ENCODE measurements around the gene SLC6A3.

Gene SLC6A3

DNA sequence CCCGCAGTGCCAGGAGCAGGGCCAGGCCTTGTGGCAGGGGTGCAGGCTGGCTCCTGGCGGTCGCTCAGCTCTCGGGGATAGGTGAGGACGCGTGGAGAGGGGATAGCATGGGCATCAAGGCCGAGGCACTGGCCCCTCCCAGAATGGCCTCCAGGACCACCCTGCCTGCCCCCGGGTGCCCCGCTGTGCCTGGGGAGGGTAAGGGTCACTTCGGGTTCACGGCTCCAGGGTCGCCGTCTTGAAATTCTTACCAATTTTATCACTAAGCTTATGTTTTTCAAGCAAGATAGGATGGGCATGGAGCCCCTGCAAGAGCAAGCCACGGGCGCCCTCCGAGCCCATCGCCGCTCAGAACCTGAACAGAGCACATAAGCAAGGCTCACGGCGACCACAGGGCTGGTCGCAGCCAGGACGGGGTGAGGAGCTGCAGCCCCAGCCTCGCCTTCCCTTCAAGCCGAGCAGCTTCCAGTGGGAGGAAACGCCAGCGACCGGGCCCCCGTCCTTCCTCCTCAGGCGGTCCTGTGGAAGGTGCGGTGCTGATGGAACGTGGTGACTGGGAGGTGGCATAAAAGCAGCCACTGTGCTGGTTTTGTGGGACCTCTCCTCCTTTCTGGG is 86.1 kb downstream of the SLC6A3 start:
- Histone ChIP-seq H3K36me3 (ENCODE audit: insufficient read depth) (no peaks in the 10 kb centered on the region), H3K4me1 (ENCODE audit: low read depth, poor library complexity, severe bottlenecking) (no peaks in the 10 kb centered on the region), H3K9ac (no peak overlapping the region), H3K27ac (no peak overlapping the region), H3K4me2 (no peak overlapping the region), H2AFZ (ENCODE audit: low read depth) (no peak overlapping the region), H3K27me3 (ENCODE audit: insufficient read depth, low read depth) (no peaks in the 10 kb centered on the region; the same call in 1 of the 2 replicates), H4K20me1 (ENCODE audit: insufficient read depth) (no peaks in the 10 kb centered on the region), H3K4me3 (IDR thresholded peaks at IDR 0.05; ENCODE audit: insufficient read depth, low read depth, low read length) (no peak overlapping the region), H3K79me2 (ENCODE audit: insufficient read depth, low read depth) (no peaks in the 10 kb centered on the region)
- TF ChIP-seq, protein P1, sequence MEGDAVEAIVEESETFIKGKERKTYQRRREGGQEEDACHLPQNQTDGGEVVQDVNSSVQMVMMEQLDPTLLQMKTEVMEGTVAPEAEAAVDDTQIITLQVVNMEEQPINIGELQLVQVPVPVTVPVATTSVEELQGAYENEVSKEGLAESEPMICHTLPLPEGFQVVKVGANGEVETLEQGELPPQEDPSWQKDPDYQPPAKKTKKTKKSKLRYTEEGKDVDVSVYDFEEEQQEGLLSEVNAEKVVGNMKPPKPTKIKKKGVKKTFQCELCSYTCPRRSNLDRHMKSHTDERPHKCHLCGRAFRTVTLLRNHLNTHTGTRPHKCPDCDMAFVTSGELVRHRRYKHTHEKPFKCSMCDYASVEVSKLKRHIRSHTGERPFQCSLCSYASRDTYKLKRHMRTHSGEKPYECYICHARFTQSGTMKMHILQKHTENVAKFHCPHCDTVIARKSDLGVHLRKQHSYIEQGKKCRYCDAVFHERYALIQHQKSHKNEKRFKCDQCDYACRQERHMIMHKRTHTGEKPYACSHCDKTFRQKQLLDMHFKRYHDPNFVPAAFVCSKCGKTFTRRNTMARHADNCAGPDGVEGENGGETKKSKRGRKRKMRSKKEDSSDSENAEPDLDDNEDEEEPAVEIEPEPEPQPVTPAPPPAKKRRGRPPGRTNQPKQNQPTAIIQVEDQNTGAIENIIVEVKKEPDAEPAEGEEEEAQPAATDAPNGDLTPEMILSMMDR (conservative IDR thresholded peaks at IDR 0.05; ENCODE audit: low read depth, low read length) = no peak

DNA sequence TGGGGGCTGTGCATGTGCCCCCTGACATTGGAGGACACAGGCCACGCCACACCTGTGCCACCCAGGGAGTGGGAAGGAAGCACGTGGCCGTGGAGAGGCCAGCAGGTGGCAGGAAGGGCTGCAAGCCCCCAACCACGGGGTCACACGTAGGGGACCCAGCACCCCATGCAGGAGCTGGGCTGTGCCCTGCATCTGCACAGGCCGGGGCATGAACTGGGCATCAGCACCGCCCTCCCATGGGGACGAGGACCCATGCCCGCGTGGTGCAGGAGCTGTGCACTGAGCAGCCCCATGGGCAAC is 86.6 kb downstream of the SLC6A3 start:
- H3K36me3 ChIP-seq (ENCODE audit: insufficient read depth) = no peaks in the 10 kb centered on the region
- H3K79me2 ChIP-seq (ENCODE audit: insufficient read depth, low read depth) = no peaks in the 10 kb centered on the region
- H3K9ac ChIP-seq = no peak overlapping the region
- H3K4me2 ChIP-seq = no peak overlapping the region
- H4K20me1 ChIP-seq (ENCODE audit: insufficient read depth) = no peaks in the 10 kb centered on the region
- no peak overlapping the region for H3K4me3 ChIP-seq (IDR thresholded peaks at IDR 0.05; ENCODE audit: insufficient read depth, low read depth, low read length)
- H2AFZ ChIP-seq (ENCODE audit: low read depth) = no peak overlapping the region
- no peaks in the 10 kb centered on the region; the same call in 1 of the 2 replicates for H3K27me3 ChIP-seq (ENCODE audit: insufficient read depth, low read depth)
- TF ChIP-seq, protein P1 (conservative IDR thresholded peaks at IDR 0.05; ENCODE audit: low read depth, low read length) = no peak
- no peaks in the 10 kb centered on the region for H3K4me1 ChIP-seq (ENCODE audit: low read depth, poor library complexity, severe bottlenecking)
- H3K27ac ChIP-seq = no peak overlapping the region

DNA sequence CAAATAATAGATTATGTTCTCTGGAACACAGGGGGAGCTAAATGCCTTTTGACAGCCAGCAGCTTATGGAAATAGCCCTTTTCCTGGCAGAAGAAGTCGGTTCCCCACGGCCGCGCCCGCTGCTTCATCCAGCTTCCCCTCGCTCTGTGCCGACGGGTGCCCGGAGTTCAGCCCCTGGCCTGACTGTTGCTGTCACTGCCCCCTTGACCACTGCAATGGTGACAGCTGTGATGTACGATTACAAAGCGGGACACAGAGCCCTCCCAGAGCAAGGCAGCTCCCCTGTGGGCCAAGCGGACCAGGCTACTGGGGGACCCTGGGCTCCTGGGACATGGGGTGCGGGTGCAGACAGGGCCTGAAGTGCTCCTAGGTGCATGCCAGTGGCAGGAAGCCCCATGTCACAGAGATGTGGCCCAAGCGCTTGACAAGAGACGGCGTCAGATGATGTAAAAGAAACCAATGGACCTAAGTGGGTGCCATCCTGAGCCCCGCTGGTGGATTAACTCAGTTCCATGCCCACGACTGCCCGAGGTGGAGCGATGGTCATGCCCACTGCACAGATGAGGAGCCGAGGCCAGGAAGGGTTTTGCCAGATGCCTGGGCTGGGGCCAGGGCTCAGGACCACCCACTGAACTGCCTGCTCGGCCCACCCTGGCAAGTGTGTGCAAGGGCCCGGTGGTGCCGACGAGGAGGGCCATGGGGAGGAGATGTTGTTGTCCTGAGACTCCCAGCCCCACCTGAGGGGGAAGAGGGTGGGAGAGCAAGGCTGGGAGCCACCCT is 87.1 kb downstream of the SLC6A3 start:
- no peak overlapping the region for H2AFZ ChIP-seq (ENCODE audit: low read depth)
- H3K4me3 ChIP-seq (IDR thresholded peaks at IDR 0.05; ENCODE audit: insufficient read depth, low read depth, low read length) = no peak overlapping the region
- H3K4me1 ChIP-seq (ENCODE audit: low read depth, poor library complexity, severe bottlenecking) = no peaks in the 10 kb centered on the region
- no peaks in the 10 kb centered on the region for H3K36me3 ChIP-seq (ENCODE audit: insufficient read depth)
- TF ChIP-seq, protein P1 (conservative IDR thresholded peaks at IDR 0.05; ENCODE audit: low read depth, low read length) = no peak
- H3K27me3 ChIP-seq (ENCODE audit: insufficient read depth, low read depth) = no peaks in the 10 kb centered on the region; the same call in 1 of the 2 replicates
- H3K4me2 ChIP-seq = no peak overlapping the region
- no peaks in the 10 kb centered on the region for H4K20me1 ChIP-seq (ENCODE audit: insufficient read depth)
- H3K79me2 ChIP-seq (ENCODE audit: insufficient read depth, low read depth) = no peaks in the 10 kb centered on the region
- H3K27ac ChIP-seq = no peak overlapping the region
- no peak overlapping the region for H3K9ac ChIP-seq

DNA sequence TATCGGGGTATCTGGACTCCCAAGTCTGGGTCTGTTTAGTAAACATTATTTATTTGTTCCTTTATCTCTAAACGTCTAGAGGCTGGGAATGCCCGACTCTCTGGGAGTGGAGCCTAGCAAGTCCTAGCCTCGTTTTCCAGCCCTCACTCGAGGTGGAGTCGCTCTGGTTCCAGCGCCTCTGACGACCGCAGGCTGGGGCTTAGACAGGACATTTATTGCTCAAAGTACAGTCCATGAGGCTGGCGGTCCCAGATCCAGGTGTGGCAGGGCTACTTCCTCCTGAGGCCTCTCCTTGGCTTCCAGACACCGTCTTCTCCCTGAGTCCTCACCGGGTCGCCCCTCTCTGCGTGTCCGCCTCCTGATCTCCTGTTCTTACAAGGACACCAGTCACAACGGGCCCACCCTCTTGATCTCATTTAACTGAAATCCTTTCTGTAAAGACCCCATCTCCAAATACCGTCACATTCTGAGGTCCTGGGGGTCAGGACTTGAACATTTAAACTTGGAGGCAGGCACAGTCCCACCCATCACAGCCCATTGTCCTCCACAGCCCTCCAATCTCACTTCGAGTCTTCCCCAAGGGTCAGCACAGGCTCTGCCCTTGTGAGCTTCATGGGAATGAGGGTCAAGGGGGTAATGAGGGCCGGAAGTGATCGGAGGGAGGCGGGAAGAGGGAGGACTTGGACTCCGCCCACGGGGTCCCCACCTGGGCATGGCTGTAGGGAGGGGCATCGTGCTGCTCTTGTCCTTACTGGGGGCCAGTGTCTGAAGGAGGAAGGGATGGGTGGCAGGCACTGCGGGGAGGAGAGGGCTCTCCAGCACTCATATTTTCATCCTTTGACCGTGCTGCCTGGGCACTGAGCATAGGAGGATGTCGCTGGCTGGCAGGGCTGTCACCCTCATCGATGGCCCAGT is 88.1 kb downstream of the SLC6A3 start:
- peaks cover 9% of the 10 kb centered on the region for H3K4me1 ChIP-seq (ENCODE audit: low read depth, poor library complexity, severe bottlenecking)
- H3K79me2 ChIP-seq (ENCODE audit: insufficient read depth, low read depth) = no peaks in the 10 kb centered on the region
- no peaks in the 10 kb centered on the region for H4K20me1 ChIP-seq (ENCODE audit: insufficient read depth)
- H3K27me3 ChIP-seq (ENCODE audit: insufficient read depth, low read depth) = no peaks in the 10 kb centered on the region; the same call in 1 of the 2 replicates
- H3K9ac ChIP-seq = no peak overlapping the region
- no peak overlapping the region for H3K4me3 ChIP-seq (IDR thresholded peaks at IDR 0.05; ENCODE audit: insufficient read depth, low read depth, low read length)
- H3K36me3 ChIP-seq (ENCODE audit: insufficient read depth) = no peaks in the 10 kb centered on the region
- H3K4me2 ChIP-seq = no peak overlapping the region
- H3K27ac ChIP-seq = no peak overlapping the region
- TF ChIP-seq, protein P1 (conservative IDR thresholded peaks at IDR 0.05; ENCODE audit: low read depth, low read length) = no peak
- H2AFZ ChIP-seq (ENCODE audit: low read depth) = no peak overlapping the region
